H1 (cell line): ENCODE results near the gene CFL2.

ENCODE experiments used
- EZH2 ChIP-seq: fragments of 200-600 bp; sonication (generic); IDR thresholded peaks from 2 replicates; pipeline ENCODE4 v1.7.1; 2012; ENCODE audit warnings: low read depth, mild to moderate bottlenecking, moderate library complexity, low read length, inconsistent platforms; ENCODE audit not compliant: severe bottlenecking
- POLR2A ChIP-seq, 2 experiments: IDR thresholded peaks; 1 replicate in 1 of 2; 2 replicates in 1 of 2; pipeline ENCODE4 v1.6.1; 2011; ENCODE audit warnings: low read depth in 2 of 2, low read length in 2 of 2, mild to moderate bottlenecking in 2 of 2; ENCODE audit errors: control extremely low read depth in 1 of 2
- TF ChIP-seq, protein P1 (sequence below), 3 experiments: IDR thresholded peaks; 1 replicate in 2 of 3; 2 replicates in 1 of 3; pipeline versions ENCODE4 v1.5.1 to v1.6.1; 2011; ENCODE audit warnings: low read length in 3 of 3, mild to moderate bottlenecking in 3 of 3, inconsistent platforms in 2 of 3, low read depth in 1 of 3, moderate library complexity in 1 of 3; ENCODE audit not compliant: insufficient read depth in 1 of 3; ENCODE audit errors: control extremely low read depth in 1 of 3

DNA sequence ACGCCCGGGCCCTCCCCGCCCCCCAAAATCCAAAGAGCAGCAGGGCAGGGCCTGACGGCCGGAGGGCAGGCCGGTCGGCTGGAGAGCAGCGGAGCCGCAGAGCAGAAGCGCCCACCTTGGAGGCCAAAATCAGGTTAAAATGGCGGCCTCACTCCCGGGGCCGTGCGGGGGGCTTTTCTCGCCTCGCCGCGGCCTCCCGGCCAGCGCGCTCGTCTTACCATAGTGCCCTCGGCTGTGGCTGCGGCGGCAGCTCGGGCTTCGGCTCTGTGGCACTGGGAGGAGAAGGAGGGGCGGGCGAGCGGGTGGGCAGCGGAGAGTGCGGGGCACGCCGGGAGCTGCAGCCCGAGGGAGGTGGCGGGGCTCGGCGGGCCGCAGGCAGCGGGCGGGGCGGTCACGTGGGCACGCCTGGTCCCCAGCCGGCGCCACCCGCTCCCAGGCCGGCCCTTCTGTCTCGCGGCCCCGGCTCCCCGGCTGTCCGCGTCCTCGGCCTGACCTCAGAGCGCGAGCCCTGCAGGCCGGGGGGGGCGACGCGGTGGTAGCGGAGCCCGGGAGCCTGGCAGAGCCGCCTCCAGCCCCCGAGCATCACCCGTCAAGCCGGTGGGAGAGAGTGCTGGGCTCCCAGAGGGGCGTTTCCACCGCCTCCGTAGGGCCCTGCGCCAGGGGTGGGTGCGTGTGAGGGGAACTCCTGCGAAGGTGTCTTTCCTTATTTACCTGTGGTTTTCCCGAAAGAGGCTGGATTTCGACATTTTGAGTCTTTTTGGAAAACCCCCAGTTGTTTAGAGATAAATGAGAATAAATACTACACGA is at the start of gene CFL2:
- TF ChIP-seq POLR2A (IDR thresholded peaks at IDR 0.05; ENCODE audit: control extremely low read depth in 1 of 2, low read depth in 2 of 2, low read length in 2 of 2) (peak; percentile 80 to 90), EZH2 (no peak)
- TF ChIP-seq, protein P1, sequence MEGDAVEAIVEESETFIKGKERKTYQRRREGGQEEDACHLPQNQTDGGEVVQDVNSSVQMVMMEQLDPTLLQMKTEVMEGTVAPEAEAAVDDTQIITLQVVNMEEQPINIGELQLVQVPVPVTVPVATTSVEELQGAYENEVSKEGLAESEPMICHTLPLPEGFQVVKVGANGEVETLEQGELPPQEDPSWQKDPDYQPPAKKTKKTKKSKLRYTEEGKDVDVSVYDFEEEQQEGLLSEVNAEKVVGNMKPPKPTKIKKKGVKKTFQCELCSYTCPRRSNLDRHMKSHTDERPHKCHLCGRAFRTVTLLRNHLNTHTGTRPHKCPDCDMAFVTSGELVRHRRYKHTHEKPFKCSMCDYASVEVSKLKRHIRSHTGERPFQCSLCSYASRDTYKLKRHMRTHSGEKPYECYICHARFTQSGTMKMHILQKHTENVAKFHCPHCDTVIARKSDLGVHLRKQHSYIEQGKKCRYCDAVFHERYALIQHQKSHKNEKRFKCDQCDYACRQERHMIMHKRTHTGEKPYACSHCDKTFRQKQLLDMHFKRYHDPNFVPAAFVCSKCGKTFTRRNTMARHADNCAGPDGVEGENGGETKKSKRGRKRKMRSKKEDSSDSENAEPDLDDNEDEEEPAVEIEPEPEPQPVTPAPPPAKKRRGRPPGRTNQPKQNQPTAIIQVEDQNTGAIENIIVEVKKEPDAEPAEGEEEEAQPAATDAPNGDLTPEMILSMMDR (IDR thresholded peaks at IDR 0.05; ENCODE audit: control extremely low read depth in 1 of 3, insufficient read depth in 1 of 3, low read depth in 1 of 3, low read length in 3 of 3): no peak
